SK-N-MC (cell line): ENCODE results near the gene CD40.

Experiments used
- EZH2 ChIP-seq: fragments of 200-600 bp; sonication (generic); IDR thresholded peaks from one replicate; pipeline ENCODE4 v1.6.1; 2017; ENCODE audit warnings: antibody characterized with exemption
- POLR2AphosphoS5 ChIP-seq: IDR thresholded peaks from 2 replicates; pipeline ENCODE4 v1.6.1; 2012; ENCODE audit warnings: mild to moderate bottlenecking, low read depth, low read length, borderline replicate concordance

DNA sequence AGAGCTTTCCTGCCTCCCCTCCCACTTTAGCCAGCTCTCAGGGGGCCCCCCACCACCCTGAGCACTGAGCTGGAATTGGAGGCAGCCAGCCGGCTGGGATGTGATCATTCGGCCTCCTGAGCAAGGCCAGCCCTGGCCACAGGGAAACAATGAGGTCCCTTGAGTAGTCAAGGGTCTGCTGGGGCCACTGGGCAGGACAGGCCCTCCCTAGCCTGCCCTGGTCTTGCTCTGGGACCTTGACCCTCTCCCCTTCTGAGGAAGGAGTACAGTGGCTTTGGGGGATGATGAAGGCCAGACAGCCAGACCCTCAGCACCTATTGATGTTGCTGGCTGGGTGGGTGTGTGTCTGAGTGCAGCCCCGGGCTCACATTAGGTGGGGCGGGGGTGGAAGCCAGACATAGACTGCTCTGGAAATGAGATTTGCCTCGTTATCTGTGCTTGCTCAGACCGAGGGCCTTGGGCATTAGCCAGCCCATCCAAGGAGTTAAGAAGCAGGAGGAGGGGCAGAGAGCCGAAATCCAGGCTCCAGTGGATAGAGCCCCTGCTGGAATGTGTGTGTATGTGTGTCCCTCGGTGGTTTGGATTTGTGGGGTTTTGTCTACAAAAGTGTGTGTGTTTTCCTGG lies 21.3 kb downstream of the CD40 start:
- TF ChIP-seq POLR2AphosphoS5 (no peak), EZH2 (no peak)
